Measurements from ENCODE around the gene ADAD2.
"Not testable (repeated sequence)": the region's sequence is repeated elsewhere in the genome, so short reads cannot be mapped to it uniquely, and the experiment has no call there.

Gene ADAD2

GRCh38 chr16:84195201-84196093 is 4.5 kb downstream of the ADAD2 start:
- no peak for DNase-seq (ENCODE audit: low read depth)

GRCh38 chr16:84196101-84196500 is 5.1 kb downstream of the ADAD2 start:
- DNase-seq (ENCODE audit: low read depth), result no peak

- DNase-seq (ENCODE audit: low read depth), result no peak
Measured at GRCh38 chr16:84196727-84197394, 5.9 kb downstream of the ADAD2 start.

- DNase-seq (ENCODE audit: low read depth), result no peak
Measured at GRCh38 chr16:84197466-84198128, 6.6 kb downstream of the ADAD2 start.

GRCh38 chr16:84198401-84198800 is 7.4 kb downstream of the ADAD2 start:
- DNase-seq (ENCODE audit: low read depth), result peak; percentile 49

GRCh38 chr16:84199097-84199496 is 8.1 kb downstream of the ADAD2 start:
- DNase-seq (ENCODE audit: low read depth), result no peak

GRCh38 chr16:84199861-84200260 is 8.9 kb downstream of the ADAD2 start:
- DNase-seq (ENCODE audit: low read depth), result no peak

- not testable (repeated sequence) for DNase-seq (ENCODE audit: low read depth)
Measured at GRCh38 chr16:84204551-84204950, 13.6 kb downstream of the ADAD2 start.

- not testable (repeated sequence) for DNase-seq (ENCODE audit: low read depth)
Measured at GRCh38 chr16:84205123-84205522, 14.2 kb downstream of the ADAD2 start.

GRCh38 chr16:84205976-84206691 is 15.2 kb downstream of the ADAD2 start:
- no peak for DNase-seq (ENCODE audit: low read depth)

GRCh38 chr16:84207251-84207650 is 16.3 kb downstream of the ADAD2 start:
- DNase-seq (ENCODE audit: low read depth), result no peak

- no peak for DNase-seq (ENCODE audit: low read depth)
Measured at GRCh38 chr16:84207879-84208278, 16.9 kb downstream of the ADAD2 start.

- no peak for DNase-seq (ENCODE audit: low read depth)
Measured at GRCh38 chr16:84209989-84210388, 19.0 kb downstream of the ADAD2 start.

GRCh38 chr16:84212154-84212553 is 21.2 kb downstream of the ADAD2 start:
- DNase-seq (ENCODE audit: low read depth), result no peak

- no peak for DNase-seq (ENCODE audit: low read depth)
Measured at GRCh38 chr16:84212631-84213030, 21.7 kb downstream of the ADAD2 start.

GRCh38 chr16:84214451-84215066 is 23.6 kb downstream of the ADAD2 start:
- DNase-seq (ENCODE audit: low read depth), result no peak

- DNase-seq (ENCODE audit: low read depth), result no peak
Measured at GRCh38 chr16:84215531-84215930, 24.6 kb downstream of the ADAD2 start.

GRCh38 chr16:84216144-84216543 is 25.2 kb downstream of the ADAD2 start:
- not testable (repeated sequence) for DNase-seq (ENCODE audit: low read depth)

GRCh38 chr16:84218176-84218823 is 27.3 kb downstream of the ADAD2 start:
- no peak for DNase-seq (ENCODE audit: low read depth)

- DNase-seq (ENCODE audit: low read depth), result no peak
Measured at GRCh38 chr16:84218956-84219355, 28.0 kb downstream of the ADAD2 start.

GRCh38 chr16:84220851-84221250 is 29.9 kb downstream of the ADAD2 start:
- no peak for DNase-seq (ENCODE audit: low read depth)

Measured in fibroblast of the conjunctiva (primary cell).